Gastrocnemius medialis (tissue), 4 donors: ENCODE measurements around the gene CPED1. TPM values are rescaled to one million over a fixed set of nuclear protein-coding genes. Genes with fewer than 3 reads are reported as not detected.
A peak's percentile ranks its signal among the peaks of the same experiment; 100 is the strongest.

Source experiments
- ATAC-seq, 2 donors: fragments of 150-250 bp; one replicate each; pipeline ENCODE4 v1.9.1; 2016
- DNase-seq, 2 donors: peaks; one replicate each; pipeline ENCODE4 v3.0.0-alpha.2; 2019
- H3K27ac ChIP-seq, 4 donors: fragments of 200-600 bp; sonication (generic); 1 replicate in 1 of 4; 2 replicates in 3 of 4; pipeline ENCODE4 v1.5.1; 2016 to 2018; ENCODE audit warnings: mild to moderate bottlenecking in 2 of 4, moderate library complexity in 1 of 4
- H3K27me3 ChIP-seq, 3 donors: fragments of 200-600 bp; sonication (generic) in 2 of 3; 1 replicate in 1 of 3; 2 replicates in 2 of 3; pipeline versions ENCODE4 v1.5.1 to v1.6.0; 2016 to 2019; ENCODE audit warnings: mild to moderate bottlenecking in 1 of 3, moderate library complexity in 1 of 3
- H3K36me3 ChIP-seq, 2 donors: fragments of 200-600 bp; sonication (generic) in 1 of 2; one replicate each; pipeline ENCODE4 v1.5.1; 2017 to 2018
- H3K4me1 ChIP-seq, 2 donors: fragments of 200-600 bp; sonication (generic) in 1 of 2; one replicate each; pipeline ENCODE4 v1.5.1; 2016 to 2017; ENCODE audit warnings: mild to moderate bottlenecking in 2 of 2
- H3K4me3 ChIP-seq, 4 donors: fragments of 200-600 bp; sonication (generic) in 3 of 4; 1 replicate in 1 of 4; 2 replicates in 3 of 4; pipeline ENCODE4 v1.5.1; 2016 to 2019; ENCODE audit warnings: mild to moderate bottlenecking in 2 of 4
- H3K9me3 ChIP-seq, 3 donors: fragments of 200-600 bp; sonication (generic) in 2 of 3; 1 replicate in 1 of 3; 2 replicates in 2 of 3; pipeline ENCODE4 v1.5.1; 2016 to 2019
- POLR2A ChIP-seq, 2 donors: fragments of 450-650 bp; IDR thresholded peaks; one replicate each; pipeline ENCODE4 v1.6.1; 2017; ENCODE audit warnings: antibody characterized with exemption in 2 of 2, mild to moderate bottlenecking in 2 of 2, moderate library complexity in 2 of 2
- in situ Hi-C, 4 donors: fragments of 200-750 bp; cut with MboI; loops; one replicate each; pipeline versions ENCODE4 v1.15.0 to v1.8.0; 2017; ENCODE audit warnings: low sequenced_read_pairs in 4 of 4
- intact Hi-C: fragments of 100-400 bp; cut with DNase I; formaldehyde crosslinking; loops from one replicate; pipeline ENCODE4 v1.15.1; 2023; ENCODE audit warnings: low total_unique reads
- total RNA-seq, 4 donors: library from RNA; depleted of rRNA; stranded (reverse); fragments of >200 nt; gene quantifications; one replicate each; pipeline versions ENCODE4 v1.1.0 to v1.2.3, GENCODE V29; 2016
- TF ChIP-seq, protein P1 (sequence below), 5 experiments: fragments of 450-650 bp in 3 of 5; fragments of 200-600 bp in 2 of 5; sonication (generic) in 2 of 5; IDR thresholded peaks in 4 of 5; conservative IDR thresholded peaks in 1 of 5; 1 replicate in 4 of 5; 2 replicates in 1 of 5; pipeline ENCODE4 v1.5.1; 2016 to 2019; ENCODE audit warnings: antibody characterized with exemption in 5 of 5, mild to moderate bottlenecking in 3 of 5, moderate library complexity in 3 of 5

The CPED1 gene
- 10 to 100 TPM in 3 of 4 donors, 1 to 10 TPM in 1; 4.8 to 35.5 (median 34.1) TPM for total RNA-seq

DNA sequence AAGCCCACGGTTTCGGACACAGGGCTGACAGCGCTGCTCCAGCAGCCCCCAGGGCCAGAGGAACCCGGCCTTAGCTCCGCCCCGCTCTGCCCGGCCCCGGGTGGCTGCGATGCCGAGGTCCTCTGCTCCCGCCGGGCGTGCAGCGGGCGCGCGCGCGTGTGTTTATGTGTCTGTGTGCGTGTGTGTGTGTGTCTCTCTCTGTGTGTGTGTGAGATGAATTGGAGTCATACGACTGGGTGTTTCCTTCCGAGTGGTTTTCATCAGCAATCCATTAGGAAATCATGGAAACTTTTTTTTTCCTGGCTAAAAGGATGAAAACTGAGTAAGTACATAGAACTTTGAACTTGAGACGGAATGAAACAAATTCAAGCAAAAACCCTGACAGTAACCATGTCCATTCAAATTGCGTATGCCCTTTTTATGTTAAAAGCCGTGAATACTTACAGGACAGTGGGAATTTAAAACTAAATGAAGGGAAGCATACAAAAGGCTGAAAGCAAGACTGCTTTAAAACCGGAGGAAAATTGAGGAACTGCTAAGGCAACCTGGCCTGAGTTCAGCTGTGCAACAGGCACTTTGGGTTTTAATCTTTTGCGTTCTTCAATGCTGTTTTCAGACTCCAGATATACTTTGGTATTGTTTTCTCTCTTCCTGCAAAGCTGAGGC is at the start of gene CPED1:
Gene CPED1, plus strand, starts transcription at position 121 of the 666 bp plus-strand sequence. CDS start 911 bp downstream, outside the sequence.
- in situ Hi-C loops (loop anchor here in 2 of 4 donors (5.0 to 10.0 kb wide), 2 partner anchors 94 to 116 kb away; no protein-coding TSS in a partner anchor), intact Hi-C loops (loop anchor here (1.0 to 2.0 kb wide), 2 partner anchors 38 to 93 kb away; partner anchors contain the start of gene ING3)
- peak within 1 kb of the TSS; percentile 91 to 98 (median 94) for H3K27ac ChIP-seq
- peak; percentile 27 to 79 for TF ChIP-seq POLR2A (IDR thresholded peaks at IDR 0.05)
- TF ChIP-seq, protein P1, sequence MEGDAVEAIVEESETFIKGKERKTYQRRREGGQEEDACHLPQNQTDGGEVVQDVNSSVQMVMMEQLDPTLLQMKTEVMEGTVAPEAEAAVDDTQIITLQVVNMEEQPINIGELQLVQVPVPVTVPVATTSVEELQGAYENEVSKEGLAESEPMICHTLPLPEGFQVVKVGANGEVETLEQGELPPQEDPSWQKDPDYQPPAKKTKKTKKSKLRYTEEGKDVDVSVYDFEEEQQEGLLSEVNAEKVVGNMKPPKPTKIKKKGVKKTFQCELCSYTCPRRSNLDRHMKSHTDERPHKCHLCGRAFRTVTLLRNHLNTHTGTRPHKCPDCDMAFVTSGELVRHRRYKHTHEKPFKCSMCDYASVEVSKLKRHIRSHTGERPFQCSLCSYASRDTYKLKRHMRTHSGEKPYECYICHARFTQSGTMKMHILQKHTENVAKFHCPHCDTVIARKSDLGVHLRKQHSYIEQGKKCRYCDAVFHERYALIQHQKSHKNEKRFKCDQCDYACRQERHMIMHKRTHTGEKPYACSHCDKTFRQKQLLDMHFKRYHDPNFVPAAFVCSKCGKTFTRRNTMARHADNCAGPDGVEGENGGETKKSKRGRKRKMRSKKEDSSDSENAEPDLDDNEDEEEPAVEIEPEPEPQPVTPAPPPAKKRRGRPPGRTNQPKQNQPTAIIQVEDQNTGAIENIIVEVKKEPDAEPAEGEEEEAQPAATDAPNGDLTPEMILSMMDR (IDR thresholded peaks at IDR 0.05 in 4 of 5, conservative IDR thresholded peaks at IDR 0.05 in 1 of 5): no peak
- ATAC-seq: peak; percentile 58 to 64
- no peaks in the 10 kb centered on the region for H3K9me3 ChIP-seq
- peak; percentile 65 to 80 for DNase-seq
- no peaks in the 10 kb centered on the region for H3K27me3 ChIP-seq
- H3K36me3 ChIP-seq: no peaks in the 10 kb centered on the region
- peaks cover 16 to 29% of the 10 kb centered on the region in 2 donors for H3K4me1 ChIP-seq
- H3K4me3 ChIP-seq: peak within 1 kb of the TSS; percentile 65 to 72 (median 66)

DNA sequence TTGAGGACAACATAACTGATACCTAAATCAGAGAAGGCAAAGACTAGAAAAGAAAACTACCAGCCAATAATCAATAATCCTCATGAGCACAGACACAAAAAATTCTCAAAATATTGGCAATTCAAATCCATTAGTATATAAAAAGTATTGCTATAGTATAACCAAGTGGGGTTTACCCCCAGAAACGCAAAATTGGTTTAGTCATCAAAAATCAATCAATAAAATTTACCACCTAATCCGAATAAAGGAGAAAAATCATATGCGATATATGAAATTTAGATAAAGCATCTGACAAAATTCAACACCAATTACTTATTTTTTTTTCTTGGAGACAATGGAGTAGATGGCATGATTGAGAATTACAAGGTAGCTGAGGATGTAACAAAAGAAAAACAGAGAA is 49.2 kb upstream of the CPED1 start:
- intact Hi-C loops: no loop called here
- DNase-seq: no peak
- no peaks in the 10 kb centered on the region for H3K9me3 ChIP-seq
- H3K4me1 ChIP-seq: no peaks in the 10 kb centered on the region
- H3K4me3 ChIP-seq: no peak overlapping the region
- H3K27me3 ChIP-seq: no peaks in the 10 kb centered on the region
- no peak overlapping the region for H3K27ac ChIP-seq
- in situ Hi-C loops: loop anchor here (5.0 to 25.0 kb wide), 3 partner anchors 127 to 137 kb away; no protein-coding TSS in a partner anchor
- TF ChIP-seq POLR2A (IDR thresholded peaks at IDR 0.05): no peak
- TF ChIP-seq, protein P1 (IDR thresholded peaks at IDR 0.05 in 4 of 5, conservative IDR thresholded peaks at IDR 0.05 in 1 of 5): no peak
- ATAC-seq: no peak
- H3K36me3 ChIP-seq: no peaks in the 10 kb centered on the region

DNA sequence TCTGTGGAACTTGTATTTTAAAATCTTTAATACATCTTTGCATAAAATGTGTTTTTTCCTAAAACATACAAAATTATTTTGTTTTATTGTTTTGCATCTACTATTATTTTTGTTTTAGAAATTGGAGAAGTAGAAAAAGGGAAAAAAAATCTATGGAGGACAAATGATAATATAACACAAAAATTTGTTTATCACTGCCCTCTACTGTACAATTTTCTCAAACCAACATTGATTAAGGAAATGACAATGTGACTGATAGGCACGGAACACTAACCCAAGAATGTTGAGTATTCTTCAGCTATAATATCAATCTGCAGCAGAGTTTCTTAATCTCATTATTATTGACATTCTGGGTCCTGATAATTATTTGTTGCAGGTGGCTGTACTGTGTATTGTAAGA is 47.4 kb upstream of the CPED1 start:
- Histone ChIP-seq H3K36me3 (no peaks in the 10 kb centered on the region), H3K27ac (peak overlapping the region in 2 of 4 donors; percentile 37 to 59), H3K4me1 (no peaks in the 10 kb centered on the region), H3K9me3 (no peaks in the 10 kb centered on the region), H3K4me3 (no peak overlapping the region), H3K27me3 (no peaks in the 10 kb centered on the region)
- in situ Hi-C loops: loop anchor here in 2 of 4 donors (25.0 kb wide), 1 partner anchor 129 kb away; no protein-coding TSS in a partner anchor
- DNase-seq (no peak), ATAC-seq (no peak)
- TF ChIP-seq, protein P1 (IDR thresholded peaks at IDR 0.05 in 4 of 5, conservative IDR thresholded peaks at IDR 0.05 in 1 of 5): peak in 3 of 5 experiments; percentile 21 to 31 (median 27)
- no peak for TF ChIP-seq POLR2A (IDR thresholded peaks at IDR 0.05)
- intact Hi-C loops: loop anchor here (5.0 kb wide), 1 partner anchor 134 kb away; no protein-coding TSS in a partner anchor

DNA sequence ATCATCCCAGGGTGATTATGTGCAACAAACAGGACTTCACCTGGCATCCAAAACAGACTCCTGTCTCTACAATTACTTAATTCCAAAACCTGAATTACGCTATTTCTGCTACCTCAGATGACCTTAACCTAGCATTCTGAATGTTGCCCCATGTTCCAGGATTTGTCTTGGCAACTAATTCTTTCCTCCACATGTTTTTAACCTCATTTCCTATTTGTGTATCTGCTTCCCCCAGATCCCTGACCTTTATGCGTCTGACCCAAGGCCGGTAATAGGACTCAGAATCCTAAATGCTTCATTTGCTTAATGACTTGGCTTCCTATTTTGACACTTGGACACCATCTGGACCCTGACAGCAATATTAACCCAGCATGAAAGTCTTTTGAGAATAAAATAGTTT is 46.7 kb upstream of the CPED1 start:
- H3K27me3 ChIP-seq: no peaks in the 10 kb centered on the region
- H3K36me3 ChIP-seq: no peaks in the 10 kb centered on the region
- TF ChIP-seq, protein P1 (IDR thresholded peaks at IDR 0.05 in 4 of 5, conservative IDR thresholded peaks at IDR 0.05 in 1 of 5): no peak
- no peak for TF ChIP-seq POLR2A (IDR thresholded peaks at IDR 0.05)
- peak overlapping the region in 2 of 4 donors; percentile 37 to 59 for H3K27ac ChIP-seq
- no peak overlapping the region for H3K4me3 ChIP-seq
- H3K9me3 ChIP-seq: no peaks in the 10 kb centered on the region
- in situ Hi-C loops (loop anchor here in 2 of 4 donors (25.0 kb wide), 1 partner anchor 130 kb away; no protein-coding TSS in a partner anchor), intact Hi-C loops (loop anchor here (2.0 to 5.0 kb wide), 2 partner anchors 85 to 135 kb away; no protein-coding TSS in a partner anchor)
- no peak for DNase-seq
- ATAC-seq: peak in 1 of 2 donors; percentile 33
- no peaks in the 10 kb centered on the region for H3K4me1 ChIP-seq
